ENCODE measurements around the gene MAD1L1. TPM values are rescaled to one million over a fixed set of nuclear protein-coding genes. Genes with fewer than 3 reads are reported as not detected.

Gene MAD1L1
- total RNA-seq, 1 donor from 2014 or later = 41.4 TPM

- no peak for DNase-seq (ENCODE audit: low spot score)
Measured at GRCh38 chr7:2118630-2119190, 114.0 kb downstream of the MAD1L1 start.

- no peak for DNase-seq (ENCODE audit: low spot score)
Measured at GRCh38 chr7:2118056-2118455, 114.7 kb downstream of the MAD1L1 start.

- DNase-seq (ENCODE audit: low spot score) = no peak
Measured at GRCh38 chr7:2117646-2118045, 115.1 kb downstream of the MAD1L1 start.

GRCh38 chr7:2116989-2117591 is 115.7 kb downstream of the MAD1L1 start:
- no peak for DNase-seq (ENCODE audit: low spot score)

- no peak for DNase-seq (ENCODE audit: low spot score)
Measured at GRCh38 chr7:2116448-2116810, 116.3 kb downstream of the MAD1L1 start.

- no peak for DNase-seq (ENCODE audit: low spot score)
Measured at GRCh38 chr7:2115760-2116447, 116.8 kb downstream of the MAD1L1 start.

GRCh38 chr7:2114926-2115759 is 117.6 kb downstream of the MAD1L1 start:
- DNase-seq (ENCODE audit: low spot score) = no peak

- DNase-seq (ENCODE audit: low spot score) = no peak
Measured at GRCh38 chr7:2114052-2114451, 118.7 kb downstream of the MAD1L1 start.

- DNase-seq (ENCODE audit: low spot score) = no peak
Measured at GRCh38 chr7:2112261-2113198, 120.2 kb downstream of the MAD1L1 start.

GRCh38 chr7:2111568-2111967 is 121.2 kb downstream of the MAD1L1 start:
- DNase-seq (ENCODE audit: low spot score) = no peak

GRCh38 chr7:2110610-2111396 is 121.9 kb downstream of the MAD1L1 start:
- DNase-seq (ENCODE audit: low spot score) = no peak

GRCh38 chr7:2109936-2110609 is 122.7 kb downstream of the MAD1L1 start:
- DNase-seq (ENCODE audit: low spot score) = no peak

GRCh38 chr7:2109251-2109872 is 123.4 kb downstream of the MAD1L1 start:
- DNase-seq (ENCODE audit: low spot score) = no peak

- no peak for DNase-seq (ENCODE audit: low spot score)
Measured at GRCh38 chr7:2108501-2109250, 124.1 kb downstream of the MAD1L1 start.

GRCh38 chr7:2108071-2108455 is 124.7 kb downstream of the MAD1L1 start:
- DNase-seq (ENCODE audit: low spot score) = no peak

- DNase-seq (ENCODE audit: low spot score) = no peak
Measured at GRCh38 chr7:2107386-2108070, 125.2 kb downstream of the MAD1L1 start.

- DNase-seq (ENCODE audit: low spot score) = no peak
Measured at GRCh38 chr7:2106924-2107323, 125.8 kb downstream of the MAD1L1 start.

- no peak for DNase-seq (ENCODE audit: low spot score)
Measured at GRCh38 chr7:2106440-2106839, 126.3 kb downstream of the MAD1L1 start.

Measured in ureter (tissue), 1 donor.